HL-60 (cell line): Measurements from ENCODE around the gene STXBP5L.

Source experiments
- DNase-seq, 2 experiments: peaks; one replicate each; pipeline ENCODE4 v3.0.0-alpha.2; 2010 to 2020; ENCODE audit warnings: low read depth in 1 of 2, low spot score in 1 of 2
- H3K27ac ChIP-seq: fragments of 250-450 bp; sonication (Bioruptor Pico); replicated peaks from 2 replicates; pipeline ENCODE4 v1.5.1; 2020; ENCODE audit warnings: mild to moderate bottlenecking, moderate library complexity
- H3K27me3 ChIP-seq: fragments of 250-450 bp; sonication (Bioruptor Pico); 2 replicates; pipeline ENCODE4 v1.5.1; 2021; ENCODE audit warnings: mild to moderate bottlenecking, moderate library complexity; ENCODE audit not compliant: insufficient read depth, poor library complexity, severe bottlenecking
- H3K4me3 ChIP-seq: replicated peaks from 2 replicates; pipeline ENCODE4 v1.5.1; 2011; ENCODE audit warnings: mild to moderate bottlenecking, control low read depth, low read length; ENCODE audit not compliant: insufficient read depth
- CTCF ChIP-seq: IDR thresholded peaks from one replicate; pipeline ENCODE4 v1.5.1; 2011; ENCODE audit warnings: low read length, control low read depth, inconsistent platforms; ENCODE audit not compliant: insufficient read depth
- GABPA ChIP-seq: IDR thresholded peaks from 2 replicates; pipeline ENCODE4 v1.6.1; 2012; ENCODE audit warnings: low read depth
- POLR2AphosphoS5 ChIP-seq: IDR thresholded peaks from 2 replicates; pipeline ENCODE4 v1.6.1; 2012; ENCODE audit warnings: low read depth
- REST ChIP-seq: IDR thresholded peaks from 2 replicates; pipeline ENCODE4 v1.6.1; 2012; ENCODE audit warnings: low read depth; ENCODE audit not compliant: insufficient replicate concordance
- SPI1 ChIP-seq: IDR thresholded peaks from 2 replicates; pipeline ENCODE4 v1.6.1; 2012; ENCODE audit warnings: low read depth, mild to moderate bottlenecking, borderline replicate concordance

STXBP5L gene

DNA sequence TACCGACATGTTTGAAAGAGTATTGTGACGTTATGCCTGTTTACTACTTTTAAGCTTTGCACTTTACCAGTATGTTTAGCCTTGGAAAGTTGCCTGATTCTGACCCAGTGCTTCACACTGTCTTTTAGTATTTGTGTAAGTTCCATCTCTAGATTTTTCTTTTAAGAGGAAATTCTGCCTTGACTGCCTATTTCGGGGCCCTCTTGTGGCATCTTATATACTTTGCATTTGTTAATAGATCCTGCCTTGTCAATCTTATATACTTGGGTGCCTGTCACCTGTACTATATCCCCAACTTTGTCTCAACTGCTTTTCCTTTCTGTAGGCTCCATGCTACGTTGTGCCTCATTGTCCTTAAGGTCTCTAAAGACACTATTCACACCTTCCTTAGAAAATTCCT, 244.6 kb downstream of the STXBP5L start:
- TF ChIP-seq REST (no peak), CTCF (no peak), GABPA (no peak), SPI1 (no peak), POLR2AphosphoS5 (no peak)
- DNase-seq, result no peak
- no peaks in the 10 kb centered on the region for H3K27me3 ChIP-seq
- H3K27ac ChIP-seq, result no peak overlapping the region
- H3K4me3 ChIP-seq, result no peak overlapping the region

GRCh38 chr3:121153851-121154250, 245.8 kb downstream of the STXBP5L start:
- TF ChIP-seq GABPA (no peak), CTCF (no peak), POLR2AphosphoS5 (no peak), SPI1 (no peak), REST (no peak)
- Histone ChIP-seq H3K27me3 (no peaks in the 10 kb centered on the region), H3K27ac (no peak overlapping the region), H3K4me3 (no peak overlapping the region)
- no peak for DNase-seq

- no peaks in the 10 kb centered on the region for H3K27me3 ChIP-seq
- TF ChIP-seq CTCF, result no peak
- TF ChIP-seq POLR2AphosphoS5, result no peak
- TF ChIP-seq GABPA, result no peak
- no peak for TF ChIP-seq SPI1
- no peak for TF ChIP-seq REST
- no peak overlapping the region for H3K27ac ChIP-seq
- H3K4me3 ChIP-seq, result no peak overlapping the region
- DNase-seq, result no peak
Observed at GRCh38 chr3:121155028-121155427, 247.0 kb downstream of the STXBP5L start.
